MG63 (cell line): ENCODE measurements around the gene SH3RF2. TPM values are rescaled to one million over a fixed set of nuclear protein-coding genes. Genes with fewer than 3 reads are reported as not detected.
"Not testable (repeated sequence)": the region's sequence is repeated elsewhere in the genome, so short reads cannot be mapped to it uniquely, and the experiment has no call there.

Source experiments
- DNase-seq: peaks from one replicate; pipeline ENCODE4 v3.0.0-alpha.2; 2020
- H3K27me3 ChIP-seq: fragments of 250-450 bp; sonication (Bioruptor Pico); 2 replicates; pipeline ENCODE4 v1.5.1; 2020; ENCODE audit warnings: mild to moderate bottlenecking, moderate library complexity
- H3K36me3 ChIP-seq: fragments of 250-450 bp; sonication (Bioruptor Pico); 2 replicates; pipeline ENCODE4 v1.5.1; 2020; ENCODE audit warnings: mild to moderate bottlenecking, moderate library complexity
- H3K4me3 ChIP-seq: fragments of 250-450 bp; sonication (Bioruptor Pico); 2 replicates; pipeline ENCODE4 v1.5.1; 2020; ENCODE audit warnings: mild to moderate bottlenecking, moderate library complexity
- H3K9me3 ChIP-seq: fragments of 250-450 bp; sonication (Bioruptor Pico); 2 replicates; pipeline ENCODE4 v1.5.1; 2020; ENCODE audit warnings: mild to moderate bottlenecking, moderate library complexity
- total RNA-seq: library from RNA; depleted of rRNA; stranded (reverse); fragments of >200 nt; shearing (Covaris generic); gene quantifications from 2 replicates; pipeline ENCODE4 v1.2.3, GENCODE V29; 2014; ENCODE audit warnings: low replicate concordance; rRNA removed

The SH3RF2 gene
- total RNA-seq, 1 experiment from 2014 or later = 0.26 TPM

- Histone ChIP-seq H3K4me3 (no peak overlapping the region), H3K9me3 (no peaks in the 10 kb centered on the region), H3K27me3 (no peaks in the 10 kb centered on the region), H3K36me3 (no peaks in the 10 kb centered on the region)
- no peak for DNase-seq
Observed at GRCh38 chr5:146088098-146088497, 151.7 kb downstream of the SH3RF2 start.

GRCh38 chr5:146089287-146089686 is 152.9 kb downstream of the SH3RF2 start:
- Histone ChIP-seq H3K36me3 (no peaks in the 10 kb centered on the region), H3K27me3 (no peaks in the 10 kb centered on the region), H3K9me3 (no peaks in the 10 kb centered on the region), H3K4me3 (no peak overlapping the region)
- no peak for DNase-seq

- H3K9me3 ChIP-seq = no peaks in the 10 kb centered on the region
- no peaks in the 10 kb centered on the region for H3K27me3 ChIP-seq
- H3K36me3 ChIP-seq = peaks cover 6% of the 10 kb centered on the region; the same call in 1 of the 2 replicates
- no peak overlapping the region for H3K4me3 ChIP-seq
- DNase-seq = no peak
Observed at GRCh38 chr5:146091881-146092280, 155.5 kb downstream of the SH3RF2 start.

- H3K36me3 ChIP-seq = peaks cover 21% of the 10 kb centered on the region
- H3K9me3 ChIP-seq = no peaks in the 10 kb centered on the region
- no peak overlapping the region for H3K4me3 ChIP-seq
- DNase-seq = no peak
- H3K27me3 ChIP-seq = no peaks in the 10 kb centered on the region
Observed at GRCh38 chr5:146098047-146098446, 161.7 kb downstream of the SH3RF2 start.

GRCh38 chr5:146101646-146102045 is 165.3 kb downstream of the SH3RF2 start:
- Histone ChIP-seq H3K27me3 (no peaks in the 10 kb centered on the region), H3K4me3 (no peak overlapping the region), H3K9me3 (no peaks in the 10 kb centered on the region), H3K36me3 (peaks cover 37% of the 10 kb centered on the region)
- no peak for DNase-seq

- peaks cover 34% of the 10 kb centered on the region for H3K36me3 ChIP-seq
- no peak for DNase-seq
Observed at GRCh38 chr5:146103594-146103993, 167.2 kb downstream of the SH3RF2 start.

GRCh38 chr5:146105477-146105876 is 169.1 kb downstream of the SH3RF2 start, which contains the start of gene PLAC8L1:
Gene PLAC8L1, minus strand, starts transcription at chr5:146105577. Its CDS starts 1,266 bp downstream, at chr5:146104311.
- H3K27me3 ChIP-seq = no peaks in the 10 kb centered on the region
- H3K4me3 ChIP-seq = no peak within 1 kb of the TSS
- no peaks in the 10 kb centered on the region for H3K9me3 ChIP-seq
- H3K36me3 ChIP-seq = peaks cover 45% of the 10 kb centered on the region
- DNase-seq = no peak

More at GRCh38 chr5:146103594-146103993, 167.2 kb downstream of the SH3RF2 start:
- H3K4me3 ChIP-seq = no peak overlapping the region
- no peaks in the 10 kb centered on the region for H3K27me3 ChIP-seq
- H3K9me3 ChIP-seq = no peaks in the 10 kb centered on the region

GRCh38 chr5:146107901-146108300 is 171.5 kb downstream of the SH3RF2 start:
- no peak for DNase-seq
- H3K9me3 ChIP-seq = no peaks in the 10 kb centered on the region
- H3K36me3 ChIP-seq = peaks cover 47% of the 10 kb centered on the region
- H3K27me3 ChIP-seq = no peaks in the 10 kb centered on the region
- H3K4me3 ChIP-seq = no peak overlapping the region

GRCh38 chr5:146108870-146109269 is 172.5 kb downstream of the SH3RF2 start:
- not testable (repeated sequence) for H3K27me3 ChIP-seq, DNase-seq, H3K4me3 ChIP-seq, H3K9me3 ChIP-seq
- H3K36me3 ChIP-seq = peaks cover 56% of the 10 kb centered on the region

GRCh38 chr5:146109379-146109778 is 173.0 kb downstream of the SH3RF2 start:
- no peak overlapping the region for H3K4me3 ChIP-seq
- H3K9me3 ChIP-seq = no peaks in the 10 kb centered on the region
- H3K36me3 ChIP-seq = peaks cover 57% of the 10 kb centered on the region
- no peaks in the 10 kb centered on the region for H3K27me3 ChIP-seq
- no peak for DNase-seq

- Histone ChIP-seq H3K36me3 (peaks cover 56% of the 10 kb centered on the region), H3K9me3 (no peaks in the 10 kb centered on the region)
- DNase-seq = no peak
Observed at GRCh38 chr5:146111409-146111808, 175.0 kb downstream of the SH3RF2 start.

GRCh38 chr5:146112476-146112875 is 176.1 kb downstream of the SH3RF2 start:
- H3K9me3 ChIP-seq = no peaks in the 10 kb centered on the region
- H3K36me3 ChIP-seq = peaks cover 63% of the 10 kb centered on the region
- no peaks in the 10 kb centered on the region for H3K27me3 ChIP-seq
- no peak for DNase-seq
- H3K4me3 ChIP-seq = no peak overlapping the region

More at GRCh38 chr5:146111409-146111808, 175.0 kb downstream of the SH3RF2 start:
- H3K27me3 ChIP-seq = no peaks in the 10 kb centered on the region
- no peak overlapping the region for H3K4me3 ChIP-seq

Other genes with a start within 250 kb of the SH3RF2 start
- gene PRELID2, start 101.2 kb upstream of the SH3RF2 start, total RNA-seq = 3.8 and 18.4 TPM in 2 replicates
- gene GRXCR2, start 63.6 kb upstream of the SH3RF2 start, total RNA-seq = not detected in 2 replicates
- gene PLAC8L1, start 169.0 kb downstream of the SH3RF2 start, total RNA-seq = not detected in 2 replicates
- gene LARS1, start 246.1 kb downstream of the SH3RF2 start, total RNA-seq = 128 and 138 TPM in 2 replicates